ENCODE measurements around the gene CA4.

The CA4 gene

DNA sequence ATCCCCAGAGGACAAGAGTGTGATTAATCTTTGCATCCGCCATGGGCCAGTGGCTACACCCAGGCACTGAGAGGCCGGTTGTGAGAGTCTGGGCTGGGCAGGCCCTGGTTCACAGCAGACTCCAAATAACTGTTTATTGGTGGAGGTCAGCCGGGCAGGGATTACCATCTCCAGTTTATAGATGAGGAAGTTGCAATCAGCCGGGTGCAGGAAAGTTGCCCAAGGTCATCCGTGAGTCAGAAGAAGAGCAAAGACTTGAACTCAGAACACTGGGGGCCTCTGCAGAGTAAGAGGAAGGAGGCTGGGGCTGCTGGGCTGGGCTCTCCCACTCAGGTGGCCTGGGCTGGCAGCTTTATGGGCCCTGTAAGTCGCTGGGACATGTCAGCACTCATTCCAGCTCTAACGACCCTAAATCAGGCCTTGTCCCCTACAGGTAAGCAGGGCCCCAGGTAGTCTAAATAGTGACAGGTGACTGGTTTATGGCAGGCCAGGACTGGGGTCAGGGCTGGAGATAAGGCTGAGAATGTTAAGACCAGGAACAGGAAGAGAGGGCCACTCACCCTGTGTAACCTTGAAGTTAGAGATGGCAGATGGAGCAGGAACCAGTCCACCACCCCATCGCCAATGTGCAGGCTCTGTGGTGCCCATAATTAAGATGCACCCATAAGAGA is 2.1 kb upstream of the CA4 start:
- no peak overlapping the region for H3K27ac ChIP-seq
- TF ChIP-seq, protein P1, sequence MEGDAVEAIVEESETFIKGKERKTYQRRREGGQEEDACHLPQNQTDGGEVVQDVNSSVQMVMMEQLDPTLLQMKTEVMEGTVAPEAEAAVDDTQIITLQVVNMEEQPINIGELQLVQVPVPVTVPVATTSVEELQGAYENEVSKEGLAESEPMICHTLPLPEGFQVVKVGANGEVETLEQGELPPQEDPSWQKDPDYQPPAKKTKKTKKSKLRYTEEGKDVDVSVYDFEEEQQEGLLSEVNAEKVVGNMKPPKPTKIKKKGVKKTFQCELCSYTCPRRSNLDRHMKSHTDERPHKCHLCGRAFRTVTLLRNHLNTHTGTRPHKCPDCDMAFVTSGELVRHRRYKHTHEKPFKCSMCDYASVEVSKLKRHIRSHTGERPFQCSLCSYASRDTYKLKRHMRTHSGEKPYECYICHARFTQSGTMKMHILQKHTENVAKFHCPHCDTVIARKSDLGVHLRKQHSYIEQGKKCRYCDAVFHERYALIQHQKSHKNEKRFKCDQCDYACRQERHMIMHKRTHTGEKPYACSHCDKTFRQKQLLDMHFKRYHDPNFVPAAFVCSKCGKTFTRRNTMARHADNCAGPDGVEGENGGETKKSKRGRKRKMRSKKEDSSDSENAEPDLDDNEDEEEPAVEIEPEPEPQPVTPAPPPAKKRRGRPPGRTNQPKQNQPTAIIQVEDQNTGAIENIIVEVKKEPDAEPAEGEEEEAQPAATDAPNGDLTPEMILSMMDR (conservative IDR thresholded peaks at IDR 0.05), result no peak

DNA sequence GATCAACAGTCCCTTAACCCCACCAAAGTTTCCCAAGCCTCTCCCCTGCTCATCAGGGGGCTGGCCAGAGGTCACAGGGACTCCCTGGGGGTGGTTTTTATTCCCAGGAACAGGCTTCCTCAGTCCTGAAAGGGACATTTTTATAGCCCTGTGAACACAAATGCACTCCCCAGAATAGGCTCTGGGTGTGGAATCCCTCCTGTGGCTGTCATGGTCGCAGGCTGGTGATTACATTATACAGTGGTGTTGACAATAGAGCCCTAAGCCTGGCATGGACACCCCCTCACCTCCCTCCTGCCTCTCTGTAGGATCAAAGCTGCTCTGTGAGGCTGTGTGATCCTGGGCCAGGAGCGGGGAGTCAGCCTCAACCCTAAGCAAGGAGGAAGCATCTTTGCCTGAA is 1.4 kb upstream of the CA4 start:
- no peak overlapping the region for H3K27ac ChIP-seq
- TF ChIP-seq, protein P1 (conservative IDR thresholded peaks at IDR 0.05), result no peak

DNA sequence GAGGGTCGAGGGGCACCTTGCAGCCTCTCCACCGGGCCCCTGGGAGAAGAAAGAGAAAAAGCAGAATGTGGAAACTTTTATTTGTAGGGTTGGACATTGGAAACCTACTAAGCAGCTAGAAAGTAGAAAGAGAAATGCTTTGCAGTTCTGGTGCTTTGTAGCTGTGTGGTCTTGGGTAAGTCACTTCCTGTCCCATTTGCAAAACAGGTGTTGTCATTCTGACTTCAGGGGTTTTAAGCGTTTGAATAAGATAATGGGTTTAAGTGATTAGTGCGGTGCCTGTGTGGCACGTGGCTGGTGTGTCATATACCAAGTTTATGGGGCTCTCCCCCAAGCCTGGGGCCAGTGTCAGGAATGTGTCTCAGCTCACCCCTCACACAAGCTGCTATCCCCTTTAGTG is 1.6 kb downstream of the CA4 start:
- TF ChIP-seq, protein P1 (conservative IDR thresholded peaks at IDR 0.05), result no peak
- H3K27ac ChIP-seq, result no peak overlapping the region

DNA sequence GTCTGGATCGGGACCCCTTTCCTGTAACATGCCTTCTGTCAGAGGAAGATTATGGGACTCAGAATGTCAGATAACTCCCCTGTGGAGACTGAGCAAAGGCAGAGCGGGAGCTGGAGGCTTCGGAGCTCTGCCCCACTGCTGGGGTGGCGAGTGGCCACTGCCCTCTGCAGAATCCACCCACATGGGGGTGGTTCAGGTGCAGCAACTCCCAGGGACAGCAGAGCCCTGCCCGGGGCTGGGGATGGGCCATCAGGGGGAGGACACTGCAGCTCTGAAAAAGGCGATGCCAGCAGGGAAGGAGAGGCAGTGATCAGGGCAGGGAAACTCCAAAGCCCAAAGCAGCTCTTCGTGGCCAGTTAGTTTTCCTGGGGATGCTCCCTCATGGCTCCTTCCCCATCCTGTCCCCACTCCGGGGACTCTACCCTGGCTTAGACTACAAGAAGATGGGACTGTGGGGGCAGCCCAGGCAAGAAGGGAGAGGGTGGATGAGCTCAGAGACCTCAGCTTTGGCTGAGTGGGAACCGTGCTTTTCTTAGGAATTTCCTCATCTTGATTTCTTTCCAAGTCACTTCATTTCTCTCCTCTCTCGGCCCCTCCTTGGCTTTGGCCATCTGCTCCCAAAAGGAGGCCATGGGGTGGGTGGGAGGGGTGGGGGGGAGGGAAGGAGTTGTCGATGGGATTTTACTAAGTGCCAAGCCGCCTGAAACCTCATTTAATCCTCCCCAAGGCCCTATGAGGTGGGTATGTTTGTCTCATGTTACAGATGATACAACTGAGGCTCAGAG is 4.0 kb downstream of the CA4 start:
- H3K27ac ChIP-seq, result peak overlapping the region; percentile 61
- TF ChIP-seq, protein P1 (conservative IDR thresholded peaks at IDR 0.05), result no peak

DNA sequence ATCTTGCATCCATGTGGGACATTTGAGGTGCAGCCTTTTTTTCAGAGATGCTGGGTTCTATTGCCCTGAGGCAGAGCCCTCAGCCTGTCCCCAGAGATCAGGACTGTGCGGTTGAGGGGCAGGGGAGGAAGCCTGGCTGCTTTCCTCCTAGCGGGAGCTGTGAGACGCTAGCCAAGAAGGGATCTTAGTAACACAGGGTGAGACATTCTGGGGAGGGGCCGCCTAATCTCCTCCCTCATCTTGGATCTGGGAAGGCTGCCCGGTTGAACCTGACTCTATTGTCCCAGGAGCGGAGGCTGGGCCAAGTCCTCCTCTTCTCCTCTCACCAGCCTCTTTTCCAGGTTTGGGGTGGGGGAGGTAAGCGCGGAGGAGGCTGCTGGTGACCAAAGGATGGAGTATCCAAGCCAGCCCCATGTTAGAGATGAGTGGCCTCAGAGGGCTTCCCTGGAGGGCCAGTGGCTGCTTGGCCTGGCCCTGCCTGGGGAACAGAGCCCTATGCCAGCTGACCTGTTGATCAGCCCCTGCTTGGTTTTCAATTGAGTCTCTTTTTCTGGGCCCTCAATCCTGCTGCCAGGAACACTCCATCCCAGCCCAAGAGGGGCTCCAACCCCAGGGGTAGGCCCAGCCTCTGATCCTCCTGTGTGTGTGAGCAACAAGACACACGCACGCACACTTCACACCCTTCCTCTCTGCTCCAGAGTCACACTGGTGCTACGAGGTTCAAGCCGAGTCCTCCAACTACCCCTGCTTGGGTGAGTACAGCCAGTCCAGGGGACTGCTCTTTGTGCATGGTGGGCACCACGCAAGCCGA is 5.0 kb downstream of the CA4 start:
- TF ChIP-seq, protein P1 (conservative IDR thresholded peaks at IDR 0.05), result no peak
- peak overlapping the region; percentile 61 for H3K27ac ChIP-seq

DNA sequence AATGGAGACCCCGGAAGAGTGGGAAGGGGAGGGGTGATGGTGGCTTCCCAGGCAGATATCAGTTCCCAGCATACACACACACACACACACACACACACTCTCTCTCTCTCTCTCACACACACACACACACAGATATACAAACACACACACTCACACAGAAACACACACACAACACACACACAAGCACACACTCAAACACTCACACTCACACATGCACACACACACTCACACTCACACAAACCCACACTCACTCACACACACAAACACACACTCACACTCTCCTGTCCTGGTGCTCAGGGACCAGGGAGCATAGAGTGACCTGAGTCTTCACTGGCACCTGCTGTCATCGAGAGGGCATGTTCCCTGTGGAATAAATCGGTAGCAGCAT is 5.6 kb downstream of the CA4 start:
- peak overlapping the region; percentile 61 for H3K27ac ChIP-seq
- TF ChIP-seq, protein P1 (conservative IDR thresholded peaks at IDR 0.05), result no peak

DNA sequence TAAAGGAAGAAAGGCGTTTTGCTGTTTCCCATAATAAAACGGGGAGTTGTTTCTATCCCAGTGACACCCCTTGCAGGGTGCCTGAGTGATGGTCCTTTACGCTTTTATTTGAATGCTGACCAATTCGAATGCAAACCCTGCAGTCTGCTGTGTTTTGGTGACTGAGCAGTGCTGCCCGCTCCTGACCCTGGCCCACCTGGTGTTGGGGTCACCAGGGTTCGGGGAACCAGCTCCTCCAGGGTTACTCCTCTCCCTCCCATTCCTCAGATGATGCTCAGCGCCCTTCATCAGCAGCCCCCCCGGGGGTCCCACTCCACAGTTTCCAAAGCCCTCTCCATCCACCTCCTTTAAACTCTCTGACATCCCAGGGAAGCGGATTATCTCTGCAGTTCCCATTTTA is 6.0 kb downstream of the CA4 start:
- TF ChIP-seq, protein P1 (conservative IDR thresholded peaks at IDR 0.05), result no peak
- H3K27ac ChIP-seq, result peak overlapping the region; percentile 61; the same call in 1 of the 2 replicates
